Activated naive CD4-positive, alpha-beta T cell treated with anti-CD3 and anti-CD28 coated beads, Interleukin-2, amount 10 ng/mL, durations not matched to agents 7 days and 5 days (primary cell): ENCODE data around the gene CPZ.

Source experiments
- CTCF ChIA-PET: fragments of 350-600 bp; sonication (Branson Sonifier 250); formaldehyde crosslinking; loops from one replicate; lab custom pipeline; 2021; ENCODE audit warnings: antibody characterized with exemption; lab: Charles Lee
- DNase-seq: peaks from one replicate; pipeline ENCODE4 v3.0.0-alpha.2; 2020
- H3K27ac Mint-ChIP-seq: one replicate; pipeline ENCODE4 v1.8.0; 2021; ENCODE audit warnings: mild to moderate bottlenecking, moderate library complexity, mixed read lengths
- H3K27me3 Mint-ChIP-seq: one replicate; pipeline ENCODE4 v1.8.0; 2021; ENCODE audit warnings: mild to moderate bottlenecking, mixed read lengths
- H3K36me3 Mint-ChIP-seq: one replicate; pipeline ENCODE4 v1.8.0; 2021; ENCODE audit warnings: mixed read lengths
- H3K4me1 Mint-ChIP-seq: one replicate; pipeline ENCODE4 v1.8.0; 2021; ENCODE audit warnings: mixed read lengths
- H3K4me3 Mint-ChIP-seq: one replicate; pipeline ENCODE4 v1.8.0; 2021; ENCODE audit warnings: mild to moderate bottlenecking, moderate library complexity, mixed read lengths
- H3K9me3 Mint-ChIP-seq: one replicate; pipeline ENCODE4 v1.8.0; 2021; ENCODE audit warnings: mixed read lengths

CPZ gene

DNA sequence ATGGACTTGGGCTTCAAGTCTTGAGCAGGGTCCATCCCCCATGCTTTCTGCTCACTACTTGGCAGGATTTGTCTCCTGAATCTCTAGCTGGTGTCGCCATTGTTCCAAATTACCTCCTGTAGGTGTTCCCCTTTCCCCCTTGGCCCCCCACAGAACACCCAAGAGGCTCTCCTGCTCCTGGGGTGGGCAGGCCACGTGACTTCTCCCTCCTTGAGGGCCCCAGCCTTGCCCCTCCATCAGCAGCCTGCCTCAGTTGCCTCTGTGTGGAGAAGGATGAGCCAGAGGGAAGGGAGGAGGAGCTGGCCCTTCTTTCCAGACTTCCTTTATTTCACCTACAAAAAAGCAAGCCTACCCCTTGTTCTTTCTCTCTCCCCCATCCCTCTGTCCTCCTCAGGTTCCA is 10.5 kb upstream of the CPZ start:
- H3K27me3 Mint-ChIP-seq: peaks cover 31% of the 10 kb centered on the region
- CTCF ChIA-PET: no interaction called here
- no peaks in the 10 kb centered on the region for H3K36me3 Mint-ChIP-seq
- no peak for DNase-seq
- no peaks in the 10 kb centered on the region for H3K4me1 Mint-ChIP-seq
- no peak overlapping the region for H3K27ac Mint-ChIP-seq
- H3K4me3 Mint-ChIP-seq: no peak overlapping the region
- no peaks in the 10 kb centered on the region for H3K9me3 Mint-ChIP-seq

- CTCF ChIA-PET: no interaction called here
- DNase-seq: no peak
- H3K36me3 Mint-ChIP-seq: no peaks in the 10 kb centered on the region
- no peaks in the 10 kb centered on the region for H3K9me3 Mint-ChIP-seq
- H3K4me1 Mint-ChIP-seq: no peaks in the 10 kb centered on the region
- H3K27me3 Mint-ChIP-seq: peaks cover 31% of the 10 kb centered on the region
- H3K27ac Mint-ChIP-seq: no peak overlapping the region
- H3K4me3 Mint-ChIP-seq: no peak overlapping the region
Measured at GRCh38 chr4:8582436-8582835, 10.1 kb upstream of the CPZ start.

GRCh38 chr4:8582941-8583654 is 9.5 kb upstream of the CPZ start:
- CTCF ChIA-PET: no interaction called here
- Mint-ChIP-seq H3K4me1 (no peaks in the 10 kb centered on the region), H3K36me3 (no peaks in the 10 kb centered on the region), H3K4me3 (no peak overlapping the region), H3K9me3 (no peaks in the 10 kb centered on the region), H3K27ac (no peak overlapping the region), H3K27me3 (peaks cover 36% of the 10 kb centered on the region)
- no peak for DNase-seq

DNA sequence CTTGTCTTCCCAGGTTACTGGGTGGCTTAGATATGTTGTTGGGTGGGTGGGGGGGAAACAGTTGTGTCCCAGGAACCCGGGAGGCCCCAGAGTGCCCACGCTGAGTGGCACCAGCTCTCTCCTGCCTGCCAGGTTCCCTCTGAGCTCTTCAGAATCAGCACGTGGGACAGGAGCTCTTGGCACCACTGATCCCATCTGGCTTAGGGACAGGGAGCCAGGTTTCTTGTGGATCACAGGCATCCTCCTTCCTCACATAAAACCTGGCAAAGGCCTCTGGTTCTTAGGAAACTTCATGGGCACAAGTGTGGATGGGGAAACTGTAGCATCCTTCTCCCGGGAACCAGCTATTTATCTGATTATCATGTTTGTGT is 8.9 kb upstream of the CPZ start:
- Mint-ChIP-seq H3K4me1 (no peaks in the 10 kb centered on the region), H3K9me3 (no peaks in the 10 kb centered on the region), H3K27me3 (peaks cover 34% of the 10 kb centered on the region), H3K36me3 (no peaks in the 10 kb centered on the region), H3K4me3 (no peak overlapping the region), H3K27ac (no peak overlapping the region)
- DNase-seq: no peak
- CTCF ChIA-PET: no interaction called here

GRCh38 chr4:8585186-8585585 is 7.4 kb upstream of the CPZ start:
- DNase-seq: no peak
- Mint-ChIP-seq H3K27me3 (peaks cover 28% of the 10 kb centered on the region), H3K4me1 (no peaks in the 10 kb centered on the region), H3K4me3 (no peak overlapping the region), H3K36me3 (no peaks in the 10 kb centered on the region), H3K27ac (no peak overlapping the region), H3K9me3 (no peaks in the 10 kb centered on the region)
- CTCF ChIA-PET: no interaction called here

DNA sequence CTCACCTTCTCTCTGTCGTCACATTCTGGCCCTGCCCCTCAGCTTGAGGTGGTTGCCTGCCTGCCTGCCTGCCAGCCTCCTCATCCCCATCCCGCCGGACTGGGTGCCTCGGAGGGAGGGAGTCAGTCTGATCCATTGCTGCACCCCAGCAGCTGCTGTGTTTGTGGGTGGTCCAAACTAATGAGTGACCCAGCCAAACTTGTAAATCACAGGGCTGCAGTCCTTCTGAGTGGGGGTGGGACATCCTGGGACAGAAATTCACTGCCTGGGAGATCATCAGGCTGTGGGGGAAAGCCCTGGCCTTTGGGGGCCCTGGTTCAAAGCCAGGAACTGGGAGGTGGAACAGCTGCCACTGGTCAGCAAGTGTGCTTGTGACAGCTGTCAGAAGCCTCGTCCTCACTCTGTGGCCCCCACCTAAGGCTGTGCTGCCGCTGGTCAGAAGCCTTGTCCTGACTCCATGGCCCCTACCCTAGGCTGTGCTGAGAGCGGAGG is 6.8 kb upstream of the CPZ start:
- Mint-ChIP-seq H3K4me1 (no peaks in the 10 kb centered on the region), H3K27ac (no peak overlapping the region), H3K36me3 (no peaks in the 10 kb centered on the region), H3K9me3 (no peaks in the 10 kb centered on the region), H3K27me3 (peaks cover 28% of the 10 kb centered on the region), H3K4me3 (no peak overlapping the region)
- DNase-seq: no peak
- CTCF ChIA-PET: no interaction called here

GRCh38 chr4:8586246-8586645 is 6.3 kb upstream of the CPZ start:
- DNase-seq: no peak
- peaks cover 30% of the 10 kb centered on the region for H3K27me3 Mint-ChIP-seq
- no peak overlapping the region for H3K27ac Mint-ChIP-seq
- no peak overlapping the region for H3K4me3 Mint-ChIP-seq
- CTCF ChIA-PET: no interaction called here
- no peaks in the 10 kb centered on the region for H3K4me1 Mint-ChIP-seq
- no peaks in the 10 kb centered on the region for H3K9me3 Mint-ChIP-seq
- no peaks in the 10 kb centered on the region for H3K36me3 Mint-ChIP-seq

- no peaks in the 10 kb centered on the region for H3K4me1 Mint-ChIP-seq
- no peak overlapping the region for H3K4me3 Mint-ChIP-seq
- H3K27ac Mint-ChIP-seq: no peak overlapping the region
- CTCF ChIA-PET: no interaction called here
- no peaks in the 10 kb centered on the region for H3K9me3 Mint-ChIP-seq
- peaks cover 32% of the 10 kb centered on the region for H3K27me3 Mint-ChIP-seq
- no peaks in the 10 kb centered on the region for H3K36me3 Mint-ChIP-seq
- no peak for DNase-seq
Measured at GRCh38 chr4:8586671-8587468, 5.7 kb upstream of the CPZ start.

DNA sequence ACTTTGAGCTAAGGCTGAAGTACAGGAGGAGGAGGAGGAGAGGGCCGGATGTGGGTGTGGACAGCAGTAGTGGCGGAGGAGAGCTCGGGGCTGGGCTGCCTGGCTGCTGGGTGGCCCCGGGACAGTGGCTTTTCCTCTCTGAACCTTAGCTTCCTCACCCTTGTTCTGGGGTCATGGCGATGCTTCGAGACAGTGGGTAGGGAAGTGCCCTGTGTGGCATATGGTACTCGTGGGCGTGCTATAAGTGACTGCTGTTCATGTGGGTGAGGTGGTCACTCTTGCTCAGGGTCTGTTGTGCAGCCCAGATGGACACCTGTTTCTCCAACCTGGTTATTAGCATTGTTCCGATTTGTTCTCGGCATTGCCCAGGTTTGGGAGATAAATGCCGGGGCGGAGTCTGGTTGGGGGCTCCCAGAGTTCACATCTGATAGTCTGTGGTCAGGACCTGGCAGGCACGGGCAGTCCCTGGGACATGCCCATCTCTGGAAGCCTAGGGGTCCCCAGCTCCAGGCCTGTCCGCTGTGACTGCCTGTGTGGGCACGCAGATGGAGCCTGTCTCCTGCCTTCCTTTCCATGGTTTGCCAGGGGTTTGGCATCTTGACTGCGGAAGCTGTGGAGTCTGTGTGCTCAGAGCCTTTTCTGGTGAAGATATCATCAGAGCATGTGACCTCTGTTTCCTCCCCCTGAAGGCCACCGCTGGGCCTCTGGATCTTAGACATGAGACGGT is 4.9 kb upstream of the CPZ start:
- Mint-ChIP-seq H3K27me3 (peaks cover 33% of the 10 kb centered on the region), H3K27ac (no peak overlapping the region), H3K4me3 (no peak overlapping the region), H3K9me3 (no peaks in the 10 kb centered on the region), H3K4me1 (no peaks in the 10 kb centered on the region), H3K36me3 (no peaks in the 10 kb centered on the region)
- DNase-seq: no peak
- CTCF ChIA-PET: no interaction called here

- Mint-ChIP-seq H3K9me3 (no peaks in the 10 kb centered on the region), H3K4me1 (no peaks in the 10 kb centered on the region), H3K27ac (no peak overlapping the region), H3K4me3 (no peak overlapping the region), H3K36me3 (no peaks in the 10 kb centered on the region), H3K27me3 (peaks cover 38% of the 10 kb centered on the region)
- DNase-seq: no peak
- CTCF ChIA-PET: no interaction called here
Measured at GRCh38 chr4:8588196-8588470, 4.4 kb upstream of the CPZ start.

DNA sequence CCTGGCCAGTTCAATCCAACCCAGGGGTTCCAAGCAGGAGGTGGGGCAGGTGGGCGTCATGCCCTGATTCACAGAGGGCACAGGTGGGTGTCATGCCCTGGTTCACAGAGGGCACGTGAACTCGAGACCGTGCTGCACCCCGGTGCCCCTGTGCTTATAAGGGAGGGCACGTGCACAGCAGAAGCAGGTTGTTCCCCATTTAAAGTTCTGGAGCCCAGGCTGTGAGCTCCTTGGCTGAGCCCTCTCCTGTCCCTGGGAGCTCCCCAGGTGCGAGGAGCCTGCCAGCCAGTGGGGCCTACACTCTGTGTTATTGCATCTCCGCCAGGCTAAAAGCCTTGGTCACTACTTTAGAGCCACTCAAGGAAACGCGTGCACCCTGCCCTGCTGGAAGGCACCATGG is 3.2 kb upstream of the CPZ start:
- no peak for DNase-seq
- Mint-ChIP-seq H3K27ac (no peak overlapping the region), H3K4me3 (no peak overlapping the region), H3K4me1 (no peaks in the 10 kb centered on the region), H3K36me3 (no peaks in the 10 kb centered on the region), H3K27me3 (peaks cover 50% of the 10 kb centered on the region), H3K9me3 (no peaks in the 10 kb centered on the region)
- CTCF ChIA-PET: no interaction called here

DNA sequence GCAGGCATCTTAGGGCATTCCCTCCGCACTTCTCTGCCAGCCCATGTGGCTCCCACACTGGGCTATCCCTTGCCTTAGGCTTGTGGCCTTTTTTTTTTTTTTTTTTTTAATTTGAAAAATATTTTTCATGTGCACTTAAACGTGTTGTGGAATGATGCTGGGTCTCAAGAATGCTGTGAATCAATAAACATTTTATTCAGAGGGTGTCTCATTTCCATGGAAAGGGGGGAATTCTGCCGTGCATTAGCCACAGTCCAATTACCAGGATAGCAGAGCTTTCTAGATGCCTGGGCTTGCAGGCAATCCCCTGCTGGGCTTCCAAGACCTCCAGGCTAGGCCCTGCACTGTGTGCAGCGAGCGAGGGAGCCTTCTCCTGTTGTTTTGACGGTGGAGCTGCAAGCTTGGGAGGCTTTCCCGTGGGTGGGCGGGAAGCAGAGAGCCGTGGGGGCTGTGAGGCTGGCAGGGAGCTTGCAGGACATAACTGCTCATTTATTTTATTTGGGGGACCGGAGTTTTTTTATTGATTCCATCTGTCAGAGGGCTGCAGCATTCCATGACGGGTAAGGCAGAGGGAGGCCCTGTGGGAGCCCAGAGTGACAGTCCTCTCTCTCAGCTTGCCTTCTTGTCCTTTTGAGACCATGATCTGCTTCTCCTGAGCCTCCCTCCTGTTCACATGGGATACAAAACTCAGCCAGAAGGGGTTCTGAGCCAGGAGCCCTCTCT is 2.6 kb upstream of the CPZ start:
- CTCF ChIA-PET: no interaction called here
- no peak for DNase-seq
- Mint-ChIP-seq H3K36me3 (no peaks in the 10 kb centered on the region), H3K27me3 (peaks cover 53% of the 10 kb centered on the region), H3K4me3 (no peak overlapping the region), H3K27ac (no peak overlapping the region), H3K4me1 (no peaks in the 10 kb centered on the region), H3K9me3 (no peaks in the 10 kb centered on the region)

GRCh38 chr4:8590546-8590880 is 2.1 kb upstream of the CPZ start:
- no peak overlapping the region for H3K4me3 Mint-ChIP-seq
- H3K9me3 Mint-ChIP-seq: no peaks in the 10 kb centered on the region

DNA sequence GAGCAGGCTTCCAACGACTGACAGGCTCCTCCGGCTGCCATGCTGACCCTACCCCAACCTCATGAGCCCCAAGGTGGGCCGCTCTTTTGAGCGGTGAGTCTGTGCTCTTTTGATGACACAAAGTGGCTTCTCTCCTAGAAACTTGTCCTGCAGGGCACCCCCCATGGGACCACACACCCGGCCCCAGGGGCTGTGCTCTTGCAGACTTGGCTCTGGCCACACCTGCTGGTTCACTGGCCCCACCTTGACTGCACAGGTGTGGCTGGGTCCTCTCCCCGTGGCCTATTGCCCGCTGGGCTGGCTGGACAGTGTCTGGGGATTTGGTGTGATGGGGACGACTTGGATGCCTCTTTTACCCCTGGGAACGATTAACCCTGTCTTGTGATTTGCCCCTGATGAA is 1.5 kb upstream of the CPZ start:
- H3K27ac Mint-ChIP-seq: no peak overlapping the region
- no peak for DNase-seq
- H3K9me3 Mint-ChIP-seq: no peaks in the 10 kb centered on the region
- peaks cover 53% of the 10 kb centered on the region for H3K27me3 Mint-ChIP-seq
- no peaks in the 10 kb centered on the region for H3K4me1 Mint-ChIP-seq
- H3K4me3 Mint-ChIP-seq: no peak overlapping the region
- CTCF ChIA-PET: no interaction called here
- H3K36me3 Mint-ChIP-seq: no peaks in the 10 kb centered on the region

More at GRCh38 chr4:8590546-8590880, 2.1 kb upstream of the CPZ start:
- Mint-ChIP-seq H3K27ac (no peak overlapping the region), H3K27me3 (peaks cover 53% of the 10 kb centered on the region), H3K36me3 (no peaks in the 10 kb centered on the region), H3K4me1 (no peaks in the 10 kb centered on the region)
- DNase-seq: no peak
- CTCF ChIA-PET: no interaction called here
